MCF 10A (cell line): Measurements from ENCODE around the gene GNG7. TPM values are rescaled to one million over a fixed set of nuclear protein-coding genes. Genes with fewer than 3 reads are reported as not detected.

Experiments
- BruUV-seq: library from RNA; stranded (reverse); fragments of 400-500 nt; replicated peaks from 2 replicates; lab custom pipeline; 2021; lab: Mats Ljungman, UMichigan
- CTCF ChIA-PET: fragments of 300-600 bp; sonication (Branson Sonifier 250); formaldehyde crosslinking; extraction: SDS; loops from one replicate; lab custom pipeline; 2021; ENCODE audit warnings: antibody characterized with exemption, inconsistent platforms; lab: Yijun Ruan, JAX
- POLR2A ChIA-PET: fragments of 300-600, 350-650 bp; sonication (Branson Sonifier 250); formaldehyde crosslinking; extraction: SDS; loops from one replicate; lab custom pipeline; 2020; ENCODE audit warnings: antibody characterized with exemption, inconsistent platforms; lab: Yijun Ruan, JAX
- DNase-seq: peaks from one replicate; pipeline ENCODE4 v3.0.0-alpha.2; 2018; ENCODE audit not compliant: unreplicated experiment
- H3K27ac Mint-ChIP-seq: one replicate; pipeline ENCODE4 v1.8.0; 2022; ENCODE audit warnings: mild to moderate bottlenecking, low read depth, mixed read lengths; ENCODE audit not compliant: unreplicated experiment
- H3K27me3 Mint-ChIP-seq: one replicate; pipeline ENCODE4 v1.8.0; 2022; ENCODE audit warnings: mixed read lengths; ENCODE audit not compliant: insufficient read depth, unreplicated experiment
- H3K36me3 Mint-ChIP-seq: one replicate; pipeline ENCODE4 v1.8.0; 2022; ENCODE audit warnings: mild to moderate bottlenecking, moderate library complexity, mixed read lengths; ENCODE audit not compliant: insufficient read depth, unreplicated experiment
- H3K4me1 Mint-ChIP-seq: one replicate; pipeline ENCODE4 v1.8.0; 2022; ENCODE audit warnings: mixed read lengths; ENCODE audit not compliant: insufficient read depth, unreplicated experiment
- H3K4me3 Mint-ChIP-seq: one replicate; pipeline ENCODE4 v1.8.0; 2022; ENCODE audit warnings: mild to moderate bottlenecking, moderate library complexity, mixed read lengths; ENCODE audit not compliant: unreplicated experiment
- H3K9me3 Mint-ChIP-seq: one replicate; pipeline ENCODE4 v1.8.0; 2022; ENCODE audit warnings: mixed read lengths; ENCODE audit not compliant: unreplicated experiment
- CTCF ChIP-seq: fragments of 200-600 bp; IDR thresholded peaks from one replicate; pipeline ENCODE4 v1.8.0; 2022; ENCODE audit warnings: antibody characterized with exemption, mild to moderate bottlenecking; ENCODE audit not compliant: unreplicated experiment
- intact Hi-C: fragments of 100-400 bp; cut with micrococcal nuclease; formaldehyde crosslinking; loops from 2 replicates; pipeline ENCODE4 v1.14.1; 2022
- total RNA-seq: library from RNA; stranded (reverse); gene quantifications from 2 replicates; pipeline ENCODE4 v1.2.3, GENCODE V29; 2022

GNG7 gene
- total RNA-seq, 1 experiment from 2014 or later, result 0.51 TPM

DNA sequence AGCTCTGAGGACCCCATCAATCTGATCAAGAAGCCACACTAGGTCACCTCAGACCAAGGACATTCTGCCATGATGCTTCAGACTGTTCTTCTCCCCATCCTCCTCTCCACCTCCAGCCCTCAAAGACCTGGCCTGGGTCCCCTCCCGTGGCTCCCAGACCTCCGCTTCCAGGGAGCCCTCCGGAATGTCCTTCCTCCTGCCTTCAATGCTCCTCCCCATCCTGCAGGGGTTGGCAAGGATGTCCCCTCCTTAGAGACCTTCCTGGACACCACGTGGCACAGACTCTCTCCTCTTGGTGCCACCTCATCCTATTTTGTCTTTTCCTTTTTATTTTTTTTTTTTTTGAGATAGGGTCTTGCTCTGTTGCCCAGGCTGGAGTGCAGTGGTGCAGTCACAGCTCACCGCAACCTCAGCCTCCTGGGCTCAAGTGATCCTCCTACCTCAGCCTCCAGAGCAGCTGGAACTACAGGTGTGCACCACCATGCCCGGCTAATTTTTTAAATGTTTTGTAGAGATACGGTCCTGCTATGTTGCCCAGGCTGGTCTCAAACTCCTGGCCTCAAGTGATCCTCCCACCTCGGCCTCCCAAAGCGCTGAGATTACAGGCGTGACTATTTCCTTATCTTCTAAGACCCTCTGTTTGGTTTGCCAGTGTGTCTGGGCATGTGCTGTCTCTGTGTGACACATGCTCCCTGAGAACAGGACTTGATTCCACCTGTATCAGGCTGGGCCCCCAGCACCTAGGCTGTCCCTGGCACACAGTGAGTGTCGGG is 84.9 kb downstream of the GNG7 start:
- no TSS peak for BruUV-seq
- CTCF ChIA-PET, result interaction anchor here (0.6 to 7.2 kb wide), 6 partner anchors 8 to 161 kb away, joined by 3 to 45 read pairs (median 3); partner anchors contain the start of gene LMNB2
- no peak for TF ChIP-seq CTCF

GRCh38 chr19:2616741-2617392 is 85.6 kb downstream of the GNG7 start:
- no TSS peak for BruUV-seq
- ChIA-PET CTCF (interaction anchor here (0.6 to 7.2 kb wide), 7 partner anchors 8 to 160 kb away, joined by 3 to 45 read pairs (median 4); partner anchors contain the start of gene LMNB2), POLR2A (interaction anchor here (0.6 to 5.8 kb wide), 4 partner anchors 10 to 154 kb away, joined by 3 to 53 read pairs (median 3); partner anchors contain the start of gene GADD45B)
- Mint-ChIP-seq H3K36me3 (no peaks in the 10 kb centered on the region), H3K4me1 (peaks cover 18% of the 10 kb centered on the region), H3K4me3 (no peak overlapping the region), H3K27ac (no peak overlapping the region), H3K9me3 (no peaks in the 10 kb centered on the region), H3K27me3 (no peaks in the 10 kb centered on the region)
- no peak for DNase-seq
- intact Hi-C loops, result loop anchor here (5.0 to 10.0 kb wide), 2 partner anchors 342 to 450 kb away; no protein-coding TSS in a partner anchor
- no peak for TF ChIP-seq CTCF

More for the DNA sequence above, 84.9 kb downstream of the GNG7 start:
- Mint-ChIP-seq H3K9me3 (no peaks in the 10 kb centered on the region), H3K4me3 (no peak overlapping the region), H3K36me3 (no peaks in the 10 kb centered on the region), H3K4me1 (peaks cover 18% of the 10 kb centered on the region), H3K27me3 (no peaks in the 10 kb centered on the region), H3K27ac (no peak overlapping the region)
- intact Hi-C loops, result loop anchor here (5.0 to 10.0 kb wide), 2 partner anchors 343 to 450 kb away; no protein-coding TSS in a partner anchor
- POLR2A ChIA-PET, result interaction anchor here (1.8 to 5.8 kb wide), 4 partner anchors 10 to 141 kb away, joined by 5 to 53 read pairs (median 12); partner anchors contain the start of gene GADD45B
- no peak for DNase-seq

- no peak for TF ChIP-seq CTCF
- Mint-ChIP-seq H3K9me3 (no peaks in the 10 kb centered on the region), H3K36me3 (no peaks in the 10 kb centered on the region), H3K27ac (no peak overlapping the region), H3K4me1 (peaks cover 18% of the 10 kb centered on the region), H3K4me3 (no peak overlapping the region), H3K27me3 (no peaks in the 10 kb centered on the region)
- intact Hi-C loops, result loop anchor here (5.0 to 10.0 kb wide), 2 partner anchors 341 to 448 kb away; no protein-coding TSS in a partner anchor
- no TSS peak for BruUV-seq
- POLR2A ChIA-PET, result interaction anchor here (0.6 to 1.5 kb wide), 3 partner anchors 11 to 153 kb away, joined by 3 to 4 read pairs (median 3); no protein-coding TSS in a partner anchor
- no peak for DNase-seq
- CTCF ChIA-PET, result interaction anchor here (0.6 to 1.5 kb wide), 6 partner anchors 21 to 448 kb away, joined by 3 to 11 read pairs (median 4); no protein-coding TSS in a partner anchor
These were observed 86.7 kb downstream of the GNG7 start for GRCh38 chr19:2615782-2616181.
